Keratinocyte (primary cell): ENCODE data around the gene ATRAID. TPM values are rescaled to one million over a fixed set of nuclear protein-coding genes. Genes with fewer than 3 reads are reported as not detected.

ENCODE experiments used
- DNase-seq: peaks from one replicate; pipeline ENCODE4 v3.0.0-alpha.2; 2011; ENCODE audit warnings: low read depth, missing footprints, low spot score
- FAIRE-seq: peaks from 2 replicates; lab custom pipeline; 2011; peaks lifted over from hg19 to GRCh38; lab: Jason Lieb, UNC
- H2AFZ ChIP-seq: 2 replicates; pipeline ENCODE4 v1.6.0; 2012; ENCODE audit warnings: low read length, control low read depth, inconsistent platforms; ENCODE audit not compliant: control insufficient read depth
- H3K27ac ChIP-seq: 2 replicates; pipeline ENCODE4 v1.5.1; 2011; ENCODE audit warnings: low read length; ENCODE audit not compliant: control insufficient read depth, insufficient read depth
- H3K27me3 ChIP-seq: 3 replicates; pipeline ENCODE4 v1.6.0; 2011; ENCODE audit warnings: low read length; ENCODE audit not compliant: control insufficient read depth, insufficient read depth; ENCODE audit errors: extremely low read depth
- H3K36me3 ChIP-seq, 2 experiments: 2 replicates in 1 of 2; 3 replicates in 1 of 2; pipeline ENCODE4 v1.5.1; 2011; ENCODE audit warnings: low read length in 2 of 2, mild to moderate bottlenecking in 1 of 2; ENCODE audit not compliant: control insufficient read depth in 2 of 2, insufficient read depth in 2 of 2; ENCODE audit errors: extremely low read depth in 1 of 2
- H3K4me1 ChIP-seq: 3 replicates; pipeline ENCODE4 v1.5.1; 2011; ENCODE audit warnings: low read length; ENCODE audit not compliant: control insufficient read depth, insufficient read depth; ENCODE audit errors: extremely low read depth
- H3K4me2 ChIP-seq: 3 replicates; pipeline ENCODE4 v1.6.0; 2011; ENCODE audit warnings: low read depth, low read length; ENCODE audit not compliant: control insufficient read depth, insufficient read depth; ENCODE audit errors: extremely low read depth
- H3K4me3 ChIP-seq, 3 experiments: fragments of 200-600 bp in 1 of 3; sonication (generic) in 1 of 3; 2 replicates in 2 of 3; 3 replicates in 1 of 3; pipeline ENCODE4 v1.5.1; 2011 to 2016; ENCODE audit warnings: low read length in 3 of 3, mild to moderate bottlenecking in 3 of 3, control low read depth in 2 of 3, inconsistent platforms in 1 of 3, low read depth in 1 of 3, mixed read lengths in 1 of 3, mixed run types in 1 of 3, moderate library complexity in 1 of 3; ENCODE audit not compliant: control insufficient read depth in 2 of 3, insufficient read depth in 2 of 3; ENCODE audit errors: extremely low read depth in 1 of 3
- H3K79me2 ChIP-seq: 2 replicates; pipeline ENCODE4 v1.6.0; 2012; ENCODE audit warnings: low read length; ENCODE audit not compliant: control insufficient read depth, insufficient read depth
- H3K9ac ChIP-seq: 3 replicates; pipeline ENCODE4 v1.6.0; 2011; ENCODE audit warnings: low read length; ENCODE audit not compliant: control insufficient read depth, insufficient read depth; ENCODE audit errors: extremely low read depth
- H3K9me1 ChIP-seq: 3 replicates; pipeline ENCODE4 v1.6.0; 2011; ENCODE audit warnings: low read length; ENCODE audit not compliant: control insufficient read depth, insufficient read depth; ENCODE audit errors: extremely low read depth
- H3K9me3 ChIP-seq: 2 replicates; pipeline ENCODE4 v1.5.1; 2012; ENCODE audit warnings: low read depth, low read length; ENCODE audit not compliant: control insufficient read depth
- H4K20me1 ChIP-seq: 3 replicates; pipeline ENCODE4 v1.6.0; 2011; ENCODE audit warnings: low read length; ENCODE audit not compliant: control insufficient read depth, insufficient read depth; ENCODE audit errors: extremely low read depth
- EZH2 ChIP-seq: IDR thresholded peaks from one replicate; pipeline ENCODE4 v1.6.1; 2012; ENCODE audit warnings: inconsistent platforms, mild to moderate bottlenecking, low read length, moderate library complexity
- dilution Hi-C: fragments of 300-500 bp; cut with MboI; formaldehyde crosslinking; loops from one replicate; pipeline ENCODE4 v1.7.0; 2020; ENCODE audit warnings: low sequenced_read_pairs; ENCODE audit not compliant: extremely low pct_ligation_motif_present
- polyA plus RNA-seq, 5 experiments: library from polyadenylated mRNA; depleted of rRNA in 3 of 5; stranded (reverse) in 3 of 5; stranded (forward) in 1 of 5; unstranded in 1 of 5; fragments of >200 nt; gene quantifications; 1 replicate in 1 of 5; 2 replicates in 3 of 5; 3 replicates in 1 of 5; pipeline versions ENCODE4 v1.2.1 to v1.2.3, GENCODE V29; 2011 to 2012; ENCODE audit warnings: missing spikeins in 2 of 5, low read depth in 1 of 5, low replicate concordance in 1 of 5
- TF ChIP-seq, protein P1 (sequence below), 3 experiments: IDR thresholded peaks in 1 of 3; conservative IDR thresholded peaks in 1 of 3; optimal IDR thresholded peaks in 1 of 3; 2 replicates in 2 of 3; 3 replicates in 1 of 3; pipeline versions ENCODE3 to v1.5.1; 2011; ENCODE audit warnings: low read length in 3 of 3, mild to moderate bottlenecking in 3 of 3, moderate library complexity in 2 of 3, control low read depth in 1 of 3, inconsistent platforms in 1 of 3; ENCODE audit not compliant: insufficient read depth in 2 of 3; ENCODE audit errors: extremely low read depth in 1 of 3

The ATRAID gene
- polyA plus RNA-seq, 1 donor (not counting 4 experiments of a cell fraction or from before 2014, with no cell fraction given), result 154 TPM

DNA sequence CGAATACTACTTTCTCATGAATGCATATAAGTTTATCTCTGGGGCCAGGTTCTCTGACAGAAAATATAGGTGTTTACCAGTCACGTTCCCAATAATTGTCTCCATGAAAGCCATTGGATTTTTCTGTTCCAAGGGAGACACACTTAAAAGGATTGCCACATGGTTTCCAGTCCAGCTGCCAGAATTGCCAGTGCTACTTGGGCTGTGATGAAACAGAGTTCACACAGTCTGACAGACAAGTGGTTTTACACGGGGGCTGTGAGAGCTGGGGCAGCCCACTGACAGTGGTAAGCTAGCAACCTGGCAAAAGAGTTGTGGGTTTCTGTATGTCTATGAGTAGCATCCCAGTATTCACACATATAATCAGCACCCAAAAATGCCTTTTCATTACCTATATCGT lies 27.7 kb upstream of the ATRAID start:
- no peak for DNase-seq

DNA sequence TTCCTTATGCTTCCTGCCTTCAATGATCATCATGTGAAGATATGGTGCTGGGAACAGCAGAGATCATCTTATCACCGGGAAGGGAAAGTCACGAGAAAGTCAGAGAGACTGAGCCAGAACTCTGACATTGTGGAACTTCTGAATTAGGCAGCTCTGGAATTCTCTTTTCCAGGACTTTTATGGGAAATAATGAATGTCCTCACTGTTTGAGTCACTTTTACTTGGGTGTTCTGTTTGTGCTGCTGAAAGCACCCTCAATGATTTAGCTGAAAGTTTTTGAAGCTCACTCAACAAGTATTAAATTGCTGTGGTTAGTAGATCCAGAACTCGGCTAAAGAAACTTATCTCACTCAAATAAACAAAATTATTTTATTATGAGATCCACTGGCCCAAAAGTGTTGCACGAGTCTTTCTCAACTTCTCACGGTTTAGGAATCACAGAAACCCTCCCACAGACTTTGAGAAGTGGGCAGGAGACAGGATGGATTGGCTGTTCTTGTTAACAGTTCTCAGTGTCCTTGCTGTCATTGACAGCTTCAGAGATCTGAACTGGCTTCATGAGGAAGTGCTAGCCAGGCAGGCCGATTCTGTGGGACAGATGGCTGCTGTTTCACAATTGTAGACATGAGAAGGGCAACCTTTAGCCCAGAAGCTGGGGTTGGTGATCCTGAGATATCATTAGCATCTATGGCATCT lies 26.4 kb upstream of the ATRAID start:
- Histone ChIP-seq H3K9me3 (no peaks in the 10 kb centered on the region), H3K4me2 (no peak overlapping the region), H3K4me1 (no peaks in the 10 kb centered on the region), H3K9me1 (no peaks in the 10 kb centered on the region), H3K4me3 (no peak overlapping the region), H3K27me3 (no peaks in the 10 kb centered on the region), H3K36me3 (no peaks in the 10 kb centered on the region), H2AFZ (no peak overlapping the region), H3K9ac (no peak overlapping the region), H3K27ac (no peak overlapping the region), H4K20me1 (no peaks in the 10 kb centered on the region), H3K79me2 (no peaks in the 10 kb centered on the region)
- FAIRE-seq, result no peak
- dilution Hi-C loops, result no loop called here
- no peak for DNase-seq
- TF ChIP-seq, protein P1, sequence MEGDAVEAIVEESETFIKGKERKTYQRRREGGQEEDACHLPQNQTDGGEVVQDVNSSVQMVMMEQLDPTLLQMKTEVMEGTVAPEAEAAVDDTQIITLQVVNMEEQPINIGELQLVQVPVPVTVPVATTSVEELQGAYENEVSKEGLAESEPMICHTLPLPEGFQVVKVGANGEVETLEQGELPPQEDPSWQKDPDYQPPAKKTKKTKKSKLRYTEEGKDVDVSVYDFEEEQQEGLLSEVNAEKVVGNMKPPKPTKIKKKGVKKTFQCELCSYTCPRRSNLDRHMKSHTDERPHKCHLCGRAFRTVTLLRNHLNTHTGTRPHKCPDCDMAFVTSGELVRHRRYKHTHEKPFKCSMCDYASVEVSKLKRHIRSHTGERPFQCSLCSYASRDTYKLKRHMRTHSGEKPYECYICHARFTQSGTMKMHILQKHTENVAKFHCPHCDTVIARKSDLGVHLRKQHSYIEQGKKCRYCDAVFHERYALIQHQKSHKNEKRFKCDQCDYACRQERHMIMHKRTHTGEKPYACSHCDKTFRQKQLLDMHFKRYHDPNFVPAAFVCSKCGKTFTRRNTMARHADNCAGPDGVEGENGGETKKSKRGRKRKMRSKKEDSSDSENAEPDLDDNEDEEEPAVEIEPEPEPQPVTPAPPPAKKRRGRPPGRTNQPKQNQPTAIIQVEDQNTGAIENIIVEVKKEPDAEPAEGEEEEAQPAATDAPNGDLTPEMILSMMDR (optimal IDR thresholded peaks at IDR 0.05 in 1 of 3, IDR thresholded peaks at IDR 0.05 in 1 of 3, conservative IDR thresholded peaks at IDR 0.05 in 1 of 3; ENCODE audit: extremely low read depth in 1 of 3, insufficient read depth in 2 of 3, low read length in 3 of 3), result no peak
- no peak for TF ChIP-seq EZH2

More for the DNA sequence above, 27.7 kb upstream of the ATRAID start:
- Histone ChIP-seq H3K27ac (no peak overlapping the region), H2AFZ (no peak overlapping the region), H3K79me2 (no peaks in the 10 kb centered on the region), H3K4me3 (no peak overlapping the region), H3K9ac (no peak overlapping the region), H3K9me3 (no peaks in the 10 kb centered on the region), H3K4me1 (no peaks in the 10 kb centered on the region), H3K36me3 (no peaks in the 10 kb centered on the region), H3K4me2 (no peak overlapping the region), H4K20me1 (no peaks in the 10 kb centered on the region), H3K9me1 (no peaks in the 10 kb centered on the region), H3K27me3 (no peaks in the 10 kb centered on the region)
- no peak for TF ChIP-seq EZH2
- TF ChIP-seq, protein P1 (optimal IDR thresholded peaks at IDR 0.05 in 1 of 3, IDR thresholded peaks at IDR 0.05 in 1 of 3, conservative IDR thresholded peaks at IDR 0.05 in 1 of 3; ENCODE audit: extremely low read depth in 1 of 3, insufficient read depth in 2 of 3, low read length in 3 of 3), result no peak
- no peak for FAIRE-seq
- dilution Hi-C loops, result no loop called here
